Activated naive CD4-positive, alpha-beta T cell treated with anti-CD3 and anti-CD28 coated beads, Interleukin-2, amount 50 U/mL, for 72 hours (primary cell): ENCODE data around the gene SMTN. TPM values are rescaled to one million over a fixed set of nuclear protein-coding genes. Genes with fewer than 3 reads are reported as not detected.
"Not testable (repeated sequence)": the region's sequence is repeated elsewhere in the genome, so short reads cannot be mapped to it uniquely, and the experiment has no call there.

ENCODE experiments used
- ATAC-seq, 2 donors: fragments of 150-1000 bp; cut with Tn5 transposase; 2 replicates each; pipeline ENCODE4 v1.10.0; 2021; ENCODE audit warnings: mild to moderate bottlenecking in 2 of 2, moderate library complexity in 2 of 2
- DNase-seq, 2 donors: peaks; one replicate each; pipeline ENCODE4 v3.0.0; 2021 to 2022; ENCODE audit warnings: low spot score in 2 of 2
- H3K27ac Mint-ChIP-seq, 2 donors: one replicate each; pipeline ENCODE4 v1.8.0; 2022; ENCODE audit warnings: mild to moderate bottlenecking in 2 of 2, mixed read lengths in 2 of 2
- H3K36me3 Mint-ChIP-seq, 2 donors: one replicate each; pipeline ENCODE4 v1.8.0; 2022; ENCODE audit warnings: mixed read lengths in 2 of 2
- H3K9me3 Mint-ChIP-seq, 2 donors: one replicate each; pipeline ENCODE4 v1.8.0; 2022; ENCODE audit warnings: mixed read lengths in 2 of 2
- total RNA-seq, 2 donors: library from RNA; stranded (reverse); gene quantifications; one replicate each; pipeline ENCODE4 v1.2.3, GENCODE V29; 2022

Gene SMTN
- total RNA-seq, 2 donors from 2014 or later, result 32.5 to 128 TPM

- peak; percentile 96 to 97 for ATAC-seq
- peak; percentile 88 to 93 for DNase-seq
- Mint-ChIP-seq H3K27ac (peak within 1 kb of the TSS; percentile 72 to 80), H3K36me3 (no peaks in the 10 kb centered on the region), H3K9me3 (no peaks in the 10 kb centered on the region)
Measured at GRCh38 chr22:31107178-31107893, 26.2 kb downstream of the SMTN start, which contains the start of gene SELENOM. Gene SELENOM (minus strand): TSS chr22:31107568. CDS start chr22:31107505, 63 bp downstream.

DNA sequence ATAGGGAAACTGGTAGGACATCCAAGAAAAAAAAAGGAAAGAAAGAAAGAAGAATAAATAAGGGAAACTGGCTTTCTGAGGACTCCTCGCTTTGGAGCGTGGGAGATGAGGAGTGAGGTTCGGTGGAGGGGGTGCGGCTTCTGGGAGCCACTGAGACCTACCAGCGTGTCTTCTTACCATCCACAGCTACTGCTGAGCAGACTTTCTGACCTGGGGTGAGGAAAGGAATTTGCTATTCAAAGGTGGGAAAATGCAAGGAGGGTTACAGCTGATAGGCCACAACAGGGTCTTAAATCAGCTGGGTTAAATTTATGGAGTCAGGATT is 26.7 kb downstream of the SMTN start:
- Mint-ChIP-seq H3K36me3 (no peaks in the 10 kb centered on the region), H3K9me3 (no peaks in the 10 kb centered on the region), H3K27ac (peak overlapping the region; percentile 62 to 80)
- DNase-seq (no peak), ATAC-seq (peak; percentile 24 to 36)

DNA sequence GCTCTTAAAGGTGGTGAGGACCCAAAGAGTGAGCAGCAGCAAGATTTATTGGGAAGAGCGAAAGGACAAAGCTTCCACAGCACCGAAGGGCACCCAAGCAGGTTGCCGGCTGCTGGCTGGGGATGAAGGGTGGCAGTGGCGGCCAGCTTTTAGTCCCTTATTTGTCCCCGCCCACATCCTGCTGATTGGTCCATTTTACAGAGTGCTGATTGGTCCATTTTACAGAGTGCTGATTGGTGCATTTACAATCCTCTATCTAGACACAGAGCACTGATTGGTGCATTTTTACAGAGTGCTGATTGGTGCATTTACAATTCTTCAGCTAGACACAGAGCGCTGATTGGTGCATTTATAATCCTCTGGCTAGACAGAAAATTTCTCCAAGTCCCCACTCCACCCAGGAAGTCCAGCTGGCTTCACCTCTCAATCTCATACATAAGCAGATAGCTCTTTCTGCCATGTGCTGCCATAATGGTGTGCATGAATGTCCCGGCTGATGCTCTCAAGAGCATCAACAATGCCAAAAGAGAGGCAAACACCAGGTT is 31.5 kb downstream of the SMTN start:
- not testable (repeated sequence) for ATAC-seq, DNase-seq, H3K36me3 Mint-ChIP-seq, H3K27ac Mint-ChIP-seq, H3K9me3 Mint-ChIP-seq

DNA sequence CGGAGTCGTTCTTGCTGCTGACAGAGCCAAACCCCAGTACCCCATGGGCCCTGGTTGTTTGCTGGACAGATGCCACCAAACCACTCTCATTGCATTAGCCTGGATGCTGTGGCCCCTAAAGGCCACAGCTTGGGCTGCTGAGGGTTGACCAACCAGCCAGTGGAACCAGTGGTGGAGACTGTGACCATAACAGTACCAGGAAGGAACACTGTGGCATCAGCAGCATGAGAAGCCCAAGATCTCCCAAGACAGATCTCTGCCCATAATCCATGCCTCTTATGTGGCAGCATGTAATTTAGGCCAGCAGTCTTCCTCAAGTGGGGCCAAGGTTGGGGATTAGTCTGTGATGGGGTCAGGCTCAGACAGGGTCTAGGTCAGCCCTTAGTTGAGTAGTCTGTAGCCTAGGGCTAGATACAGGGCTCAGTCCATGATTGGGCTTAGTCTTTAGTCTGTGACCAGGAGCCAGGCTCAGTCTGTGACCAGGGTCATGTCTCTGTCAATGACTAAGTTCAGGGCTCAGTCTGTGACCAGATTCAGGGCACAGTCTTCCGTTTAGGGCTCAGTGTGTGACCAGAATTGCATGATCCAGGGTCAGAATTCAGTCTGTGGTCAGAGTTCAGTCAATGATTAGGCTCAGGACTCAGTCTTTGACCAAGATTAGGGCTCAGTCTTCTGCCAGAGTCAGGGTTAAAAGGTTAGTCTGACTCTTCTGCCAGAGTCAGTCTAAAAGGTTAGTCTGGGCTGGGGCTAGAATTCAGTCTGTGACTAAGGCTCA is 37.1 kb downstream of the SMTN start:
- ATAC-seq (no peak), DNase-seq (no peak)
- Mint-ChIP-seq H3K27ac (no peak overlapping the region), H3K9me3 (no peaks in the 10 kb centered on the region), H3K36me3 (no peaks in the 10 kb centered on the region)

DNA sequence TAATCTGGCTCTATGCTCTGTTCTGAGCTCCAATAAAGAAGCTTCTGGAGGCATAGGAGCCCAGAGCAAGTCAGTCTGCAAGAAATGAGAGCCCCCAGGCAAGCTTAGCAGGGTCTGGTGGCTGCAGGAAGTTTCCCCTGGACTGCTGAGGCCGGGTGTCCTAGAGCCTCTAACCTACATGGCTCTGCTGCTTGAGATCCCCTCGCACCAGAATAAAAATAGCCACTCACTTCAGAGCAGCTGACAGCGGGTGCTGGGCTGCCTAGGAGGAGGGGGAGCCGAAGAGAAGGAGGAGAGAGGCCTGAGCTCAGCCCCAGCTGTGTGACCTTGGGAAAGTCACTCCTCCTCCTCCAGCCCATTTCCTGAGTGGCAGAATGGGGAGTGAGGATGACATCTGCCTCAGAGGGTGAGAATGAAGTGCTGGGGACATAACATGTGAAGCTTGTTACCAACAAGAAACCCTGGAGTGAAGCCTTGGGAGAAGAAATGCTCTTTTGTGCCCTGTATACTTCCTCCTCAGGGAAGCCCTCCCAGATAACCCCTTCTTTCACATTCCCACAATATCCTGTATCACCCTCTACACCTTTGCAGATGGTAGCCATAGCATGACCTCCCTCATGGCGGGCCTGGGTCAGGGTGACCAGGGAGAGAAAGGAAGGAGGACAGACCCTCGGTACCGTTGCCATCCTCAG is 38.1 kb downstream of the SMTN start:
- ATAC-seq (no peak), DNase-seq (no peak)
- Mint-ChIP-seq H3K36me3 (no peaks in the 10 kb centered on the region), H3K27ac (no peak overlapping the region), H3K9me3 (no peaks in the 10 kb centered on the region)

DNA sequence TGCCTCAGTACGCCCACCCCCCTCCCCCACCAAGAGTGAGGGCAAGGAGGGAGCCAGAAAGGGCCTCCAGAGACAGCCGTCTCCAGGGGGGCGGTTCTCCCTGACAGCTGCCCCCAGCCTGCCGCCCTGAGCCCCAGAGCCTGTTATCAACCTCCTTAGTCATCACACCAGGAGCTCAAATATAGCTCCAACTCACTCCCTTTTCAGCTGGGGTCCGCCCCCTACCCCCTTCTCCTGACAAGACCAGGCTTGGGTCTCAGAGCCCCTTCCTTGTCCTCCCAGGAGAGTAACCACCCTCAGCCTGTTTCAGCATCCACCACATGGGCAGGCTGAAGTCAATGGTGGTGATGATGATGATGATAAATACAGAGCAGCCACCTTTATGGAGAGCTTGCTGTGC is 39.1 kb downstream of the SMTN start:
- Mint-ChIP-seq H3K9me3 (no peaks in the 10 kb centered on the region), H3K36me3 (no peaks in the 10 kb centered on the region), H3K27ac (no peak overlapping the region)
- no peak for DNase-seq
- ATAC-seq, result no peak

DNA sequence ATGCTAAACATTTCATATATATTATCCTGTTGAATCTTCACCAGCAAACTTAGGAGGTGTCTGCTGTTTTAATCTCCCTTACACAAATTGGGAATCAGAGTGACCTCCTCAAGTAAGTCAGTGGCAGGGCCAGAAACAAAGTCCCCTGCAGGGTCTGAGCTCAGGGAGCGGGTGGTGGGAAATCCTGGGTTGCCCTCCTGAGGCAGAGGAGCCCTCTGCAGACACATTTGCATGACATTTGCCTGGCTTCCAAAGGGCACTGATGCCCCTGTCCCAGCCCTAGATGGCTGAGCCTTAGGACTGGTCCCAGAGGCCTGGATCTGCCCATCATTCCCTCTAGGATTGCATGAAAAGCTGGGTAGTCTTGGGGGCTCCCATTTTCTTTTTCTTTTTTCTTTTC is 39.5 kb downstream of the SMTN start:
- H3K9me3 Mint-ChIP-seq, result no peaks in the 10 kb centered on the region
- no peak for DNase-seq

GRCh38 chr22:31121403-31121802 is 40.3 kb downstream of the SMTN start:
- H3K27ac Mint-ChIP-seq, result no peak overlapping the region
- no peaks in the 10 kb centered on the region for H3K36me3 Mint-ChIP-seq
- no peaks in the 10 kb centered on the region for H3K9me3 Mint-ChIP-seq
- ATAC-seq (no peak), DNase-seq (no peak)

More for the DNA sequence above, 39.5 kb downstream of the SMTN start:
- Mint-ChIP-seq H3K27ac (no peak overlapping the region), H3K36me3 (no peaks in the 10 kb centered on the region)
- no peak for ATAC-seq

DNA sequence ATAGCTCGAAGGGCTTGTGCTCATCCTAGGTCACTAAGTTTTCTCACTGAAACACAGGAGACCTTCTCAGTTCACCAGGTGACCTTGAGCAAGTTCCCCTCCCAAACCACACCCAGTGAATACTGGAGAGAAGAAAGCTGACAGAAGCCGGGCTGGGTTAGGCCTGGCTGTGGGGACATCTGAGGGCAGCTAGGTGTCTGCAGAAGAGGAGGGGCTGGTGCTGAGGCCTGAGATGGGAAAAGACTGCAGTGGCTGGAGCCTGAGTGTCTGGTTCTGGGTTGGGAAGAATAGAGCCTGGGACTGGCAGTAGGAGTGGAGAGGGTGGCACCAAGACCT is 41.0 kb downstream of the SMTN start:
- no peak for ATAC-seq
- no peak for DNase-seq
- H3K9me3 Mint-ChIP-seq, result no peaks in the 10 kb centered on the region
- no peaks in the 10 kb centered on the region for H3K36me3 Mint-ChIP-seq
- peak overlapping the region in 1 of 2 donors; percentile 6 for H3K27ac Mint-ChIP-seq

DNA sequence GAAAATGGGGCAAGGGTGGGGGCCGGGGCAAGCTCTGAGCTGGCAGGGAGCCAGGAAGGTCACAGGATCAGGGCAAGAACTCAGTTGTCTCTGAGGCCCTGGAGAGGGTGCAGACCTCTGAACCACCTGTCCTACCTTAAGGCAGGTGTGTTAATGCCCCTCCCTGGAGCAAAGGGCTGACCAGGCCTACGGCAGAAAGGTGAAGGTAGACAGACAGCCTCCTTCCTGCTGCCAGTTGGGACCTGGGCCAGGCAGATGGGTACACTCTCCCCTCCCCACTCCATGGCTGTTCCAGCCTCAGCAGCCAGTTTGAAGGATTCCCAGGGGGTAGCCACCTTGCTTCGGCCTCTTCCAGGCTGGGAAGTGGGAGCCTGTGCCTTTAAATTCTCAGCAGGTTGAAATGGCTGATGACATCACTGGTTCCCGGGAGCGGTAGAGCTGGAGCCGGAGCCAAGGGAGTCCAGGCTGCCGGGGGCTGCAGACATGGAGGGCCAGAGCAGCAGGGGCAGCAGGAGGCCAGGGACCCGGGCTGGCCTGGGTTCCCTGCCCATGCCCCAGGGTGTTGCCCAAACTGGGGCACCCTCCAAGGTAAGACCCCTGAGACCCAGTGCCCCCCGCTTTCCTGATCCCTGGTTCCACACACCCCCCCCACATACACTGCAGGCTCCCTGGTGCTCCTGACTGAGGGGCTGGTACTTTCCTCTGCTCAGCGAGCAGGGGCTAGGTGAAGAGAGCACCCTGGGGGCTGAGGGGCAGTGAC is 41.6 kb downstream of the SMTN start, which contains the start of gene INPP5J:
TSS of gene INPP5J (plus strand) at position 435 of the 760 bp plus-strand sequence. CDS start at position 484, 49 bp downstream.
- DNase-seq (no peak), ATAC-seq (no peak)
- peak within 1 kb of the TSS; percentile 6 to 37 for H3K27ac Mint-ChIP-seq
- H3K9me3 Mint-ChIP-seq, result no peaks in the 10 kb centered on the region
- no peaks in the 10 kb centered on the region for H3K36me3 Mint-ChIP-seq

- Mint-ChIP-seq H3K27ac (peak overlapping the region in 1 of 2 donors; percentile 37), H3K9me3 (no peaks in the 10 kb centered on the region), H3K36me3 (no peaks in the 10 kb centered on the region)
- ATAC-seq (no peak), DNase-seq (no peak)
Measured at GRCh38 chr22:31123292-31123602, 42.1 kb downstream of the SMTN start.

GRCh38 chr22:31124290-31124689 is 43.2 kb downstream of the SMTN start:
- DNase-seq, result no peak
- H3K36me3 Mint-ChIP-seq, result no peaks in the 10 kb centered on the region
- H3K27ac Mint-ChIP-seq, result no peak overlapping the region
- H3K9me3 Mint-ChIP-seq, result no peaks in the 10 kb centered on the region
- ATAC-seq, result no peak

GRCh38 chr22:31124811-31125465 is 43.8 kb downstream of the SMTN start:
- DNase-seq, result no peak
- Mint-ChIP-seq H3K27ac (no peak overlapping the region), H3K36me3 (no peaks in the 10 kb centered on the region), H3K9me3 (no peaks in the 10 kb centered on the region)
- ATAC-seq, result no peak

DNA sequence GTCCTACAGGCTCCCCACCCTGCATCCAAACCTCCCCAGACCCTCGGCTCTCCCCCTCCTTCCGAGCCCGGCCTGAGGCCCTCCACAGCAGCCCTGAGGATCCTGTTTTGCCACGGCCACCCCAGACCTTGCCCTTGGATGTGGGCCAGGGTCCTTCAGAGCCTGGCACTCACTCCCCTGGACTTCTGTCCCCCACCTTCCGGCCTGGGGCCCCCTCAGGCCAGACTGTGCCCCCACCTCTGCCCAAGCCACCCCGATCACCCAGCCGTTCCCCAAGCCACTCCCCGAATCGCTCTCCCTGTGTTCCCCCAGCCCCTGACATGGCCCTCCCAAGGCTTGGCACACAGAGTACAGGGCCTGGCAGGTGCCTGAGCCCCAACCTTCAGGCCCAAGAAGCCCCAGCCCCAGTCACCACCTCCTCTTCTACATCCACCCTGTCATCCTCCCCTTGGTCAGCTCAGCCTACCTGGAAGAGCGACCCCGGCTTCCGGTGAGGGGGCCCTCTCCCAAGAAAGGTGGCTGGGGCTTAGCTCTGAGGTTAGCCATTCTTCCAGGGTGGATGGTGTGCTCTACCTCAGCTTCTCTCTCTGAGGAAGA is 44.5 kb downstream of the SMTN start:
- ATAC-seq (no peak), DNase-seq (no peak)
- H3K27ac Mint-ChIP-seq, result no peak overlapping the region
- no peaks in the 10 kb centered on the region for H3K36me3 Mint-ChIP-seq
- H3K9me3 Mint-ChIP-seq, result no peaks in the 10 kb centered on the region

- no peak for ATAC-seq
- Mint-ChIP-seq H3K9me3 (no peaks in the 10 kb centered on the region), H3K36me3 (no peaks in the 10 kb centered on the region), H3K27ac (no peak overlapping the region)
- DNase-seq, result no peak
Measured at GRCh38 chr22:31126128-31126868, 45.2 kb downstream of the SMTN start.
